Skeletal muscle tissue (tissue), 4 donors: ENCODE data around the gene HM13. TPM values are rescaled to one million over a fixed set of nuclear protein-coding genes. Genes with fewer than 3 reads are reported as not detected.
"Not testable (repeated sequence)": the region's sequence is repeated elsewhere in the genome, so short reads cannot be mapped to it uniquely, and the experiment has no call there.

Experiments
- H3K27ac ChIP-seq: one replicate; pipeline ENCODE4 v1.7.0; 2013; ENCODE audit warnings: mild to moderate bottlenecking, low read depth, low read length, inconsistent platforms
- H3K27me3 ChIP-seq, 3 donors: one replicate each; pipeline ENCODE4 v1.7.0; 2013; ENCODE audit warnings: low read length in 3 of 3; ENCODE audit not compliant: control insufficient read depth in 3 of 3, insufficient read depth in 3 of 3
- H3K36me3 ChIP-seq, 3 donors: one replicate each; pipeline ENCODE4 v1.7.0; 2013; ENCODE audit warnings: low read length in 3 of 3; ENCODE audit not compliant: control insufficient read depth in 3 of 3, insufficient read depth in 3 of 3
- H3K4me1 ChIP-seq, 3 donors: one replicate each; pipeline ENCODE4 v1.7.0; 2013; ENCODE audit warnings: low read length in 3 of 3, mild to moderate bottlenecking in 3 of 3; ENCODE audit not compliant: control insufficient read depth in 3 of 3, insufficient read depth in 3 of 3
- H3K4me3 ChIP-seq, 3 donors: one replicate each; pipeline ENCODE4 v1.7.0; 2013; ENCODE audit warnings: low read length in 3 of 3
- H3K9ac ChIP-seq, 3 donors: one replicate each; pipeline ENCODE4 v1.7.0; 2013; ENCODE audit warnings: low read length in 3 of 3, mild to moderate bottlenecking in 3 of 3, moderate library complexity in 2 of 3, low read depth in 1 of 3
- H3K9me3 ChIP-seq, 3 donors: one replicate each; pipeline ENCODE4 v1.7.0; 2013; ENCODE audit warnings: low read length in 3 of 3; ENCODE audit not compliant: control insufficient read depth in 3 of 3
- total RNA-seq: library from RNA; depleted of rRNA; stranded (reverse); fragments of >200 nt; gene quantifications from one replicate; pipeline ENCODE4 v1.2.3, GENCODE V29; 2014
- donor health status: Osteomylitis.

The HM13 gene
- total RNA-seq, 1 donor from 2014 or later, result 30.8 TPM

DNA sequence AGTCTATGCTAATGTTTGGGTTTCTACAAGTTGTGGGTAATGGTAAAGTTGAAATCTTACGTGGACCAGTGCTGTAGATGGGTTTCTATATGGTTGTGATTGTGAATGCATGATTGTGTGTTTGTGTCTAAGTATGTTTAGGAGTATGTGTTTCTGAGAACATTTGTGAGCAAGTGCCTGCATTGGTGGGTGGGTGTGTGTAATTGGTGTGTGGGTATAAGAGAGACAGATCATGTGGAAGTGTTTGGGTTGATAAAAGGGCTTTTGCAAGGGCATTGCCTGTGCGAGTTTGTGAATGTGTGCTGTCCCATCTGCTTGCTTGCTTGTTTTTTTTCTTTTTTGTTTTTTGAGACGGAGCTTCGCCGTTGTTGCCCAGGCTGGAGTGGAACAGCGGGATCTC is 65.0 kb downstream of the HM13 start:
- Histone ChIP-seq H3K27me3 (no peaks in the 10 kb centered on the region), H3K4me1 (no peaks in the 10 kb centered on the region), H3K9me3 (no peaks in the 10 kb centered on the region), H3K9ac (no peak overlapping the region), H3K27ac (no peak overlapping the region), H3K36me3 (no peaks in the 10 kb centered on the region), H3K4me3 (no peak overlapping the region)

DNA sequence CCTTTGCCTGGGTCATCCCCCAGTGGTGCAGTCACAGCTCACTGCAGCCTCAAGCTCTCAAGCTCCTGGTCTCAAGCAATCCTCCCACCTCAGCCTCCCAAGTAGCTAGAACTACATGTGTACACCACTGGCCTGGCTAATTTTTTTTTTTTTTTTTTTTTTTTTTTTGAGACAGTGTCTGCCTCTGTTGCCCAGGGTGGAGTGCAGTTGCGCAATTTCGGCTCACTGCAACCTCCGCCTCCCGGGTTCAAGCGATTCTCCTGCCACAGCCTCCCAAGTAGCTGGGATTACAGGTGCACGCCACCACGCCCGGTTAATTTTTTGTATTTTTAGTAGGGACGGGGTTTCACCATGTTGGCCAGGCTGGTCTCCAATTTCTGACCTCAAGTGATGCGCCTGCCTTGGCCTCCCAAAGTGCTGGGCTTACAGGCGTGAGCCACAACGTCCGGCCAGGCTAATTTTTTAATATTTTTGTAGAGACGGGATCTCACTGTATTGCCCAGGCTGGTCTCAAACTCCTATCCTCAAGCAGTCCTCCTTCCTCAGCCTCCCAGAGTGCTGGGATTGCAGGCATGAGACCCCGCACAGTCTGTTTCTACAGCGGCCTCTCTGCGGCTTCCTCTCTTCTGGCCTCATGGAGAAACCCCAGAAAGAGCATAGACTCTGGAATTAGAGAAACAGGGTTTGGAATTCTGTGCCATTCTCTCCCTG is 65.9 kb downstream of the HM13 start:
- H3K27me3 ChIP-seq, H3K9ac ChIP-seq, H3K4me1 ChIP-seq, H3K36me3 ChIP-seq, H3K4me3 ChIP-seq, H3K27ac ChIP-seq, H3K9me3 ChIP-seq: not testable (repeated sequence)

DNA sequence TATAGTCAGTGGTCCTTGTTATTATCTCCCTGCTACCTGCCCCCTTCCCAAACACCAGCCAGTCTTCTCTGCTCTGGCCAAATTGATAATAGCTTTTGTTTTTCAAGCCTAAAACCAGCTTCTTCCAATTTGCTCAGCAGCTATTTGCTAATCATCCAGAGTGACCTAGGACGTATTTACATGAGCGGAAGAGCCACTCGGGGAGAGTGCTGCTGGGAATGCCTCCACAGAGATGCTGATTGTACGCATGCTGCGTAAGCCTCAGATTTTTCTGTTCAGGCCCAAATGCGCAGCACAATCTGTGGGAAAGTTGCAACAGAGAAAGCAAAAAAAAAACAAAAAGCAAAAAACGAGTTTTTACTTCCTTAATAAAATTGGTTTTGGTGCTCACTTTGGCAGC is 66.5 kb downstream of the HM13 start:
- H3K27me3 ChIP-seq, result no peaks in the 10 kb centered on the region
- no peaks in the 10 kb centered on the region for H3K4me1 ChIP-seq
- H3K27ac ChIP-seq, result no peak overlapping the region
- H3K36me3 ChIP-seq, result no peaks in the 10 kb centered on the region
- no peak overlapping the region for H3K4me3 ChIP-seq
- no peak overlapping the region for H3K9ac ChIP-seq
- no peaks in the 10 kb centered on the region for H3K9me3 ChIP-seq

DNA sequence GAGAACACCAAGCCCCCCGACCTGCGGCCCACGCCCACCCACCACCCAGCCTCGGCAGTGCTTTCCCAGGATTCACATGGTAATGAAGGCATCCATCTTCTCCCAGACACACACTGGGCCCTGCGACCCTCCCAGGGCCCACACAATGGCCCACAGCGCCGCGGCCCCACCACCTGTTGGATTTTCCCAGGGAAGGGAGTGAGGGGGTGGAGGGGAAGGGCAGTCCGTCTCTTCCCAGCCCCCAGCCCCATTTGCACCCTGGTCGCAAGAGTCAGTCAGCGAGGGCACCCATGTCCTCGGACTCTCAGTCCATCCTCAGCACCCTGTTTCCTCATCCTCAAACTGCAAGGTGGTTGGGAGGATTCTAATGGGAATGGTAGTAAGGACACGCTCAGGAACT is 67.1 kb downstream of the HM13 start:
- Histone ChIP-seq H3K4me3 (no peak overlapping the region), H3K9me3 (no peaks in the 10 kb centered on the region), H3K27me3 (no peaks in the 10 kb centered on the region), H3K4me1 (no peaks in the 10 kb centered on the region), H3K36me3 (no peaks in the 10 kb centered on the region), H3K27ac (no peak overlapping the region), H3K9ac (no peak overlapping the region)

DNA sequence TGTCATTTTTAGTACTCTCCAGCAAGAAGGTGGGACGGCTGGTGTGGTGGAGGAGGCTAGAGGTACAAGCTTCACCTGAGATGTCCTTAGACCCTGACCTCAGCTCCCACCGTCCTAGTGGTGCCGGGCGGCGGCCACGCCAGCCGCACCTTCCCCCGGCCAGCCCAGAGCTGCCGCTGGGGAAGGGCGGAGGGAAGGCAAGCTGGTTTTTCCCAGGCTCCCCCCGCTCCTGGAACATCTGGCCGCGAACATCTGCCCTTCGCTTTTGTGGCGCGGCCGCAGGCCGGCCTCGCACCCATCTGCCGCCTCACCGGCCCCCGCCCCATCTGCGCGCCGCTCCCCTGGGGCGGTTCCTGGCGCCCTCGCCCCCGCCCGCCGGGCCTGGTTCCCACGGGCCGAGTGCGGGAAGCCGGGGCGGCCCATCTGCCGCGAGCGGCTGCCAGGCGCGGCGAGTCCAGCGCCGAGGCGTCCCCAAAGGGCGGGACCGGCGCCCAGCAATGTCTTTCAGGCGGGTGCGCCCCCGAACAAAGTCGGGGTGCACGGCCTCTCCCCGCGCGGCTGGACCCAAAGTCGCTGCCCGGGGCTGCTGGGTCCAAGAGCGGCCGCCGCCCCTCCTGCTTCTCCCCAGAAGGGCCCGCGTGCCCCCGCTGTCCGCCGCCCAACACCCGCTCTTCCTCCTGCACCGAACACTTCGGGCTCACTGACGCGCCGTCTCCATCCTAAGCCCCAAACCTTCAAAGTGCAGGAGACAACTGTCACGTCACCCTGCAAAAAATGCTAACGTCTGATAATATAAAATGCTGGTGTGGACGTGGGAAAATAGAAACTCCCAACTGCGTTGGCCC is 73.5 kb downstream of the HM13 start:
- Histone ChIP-seq H3K4me1 (peaks cover 6 to 8% (median 7%) of the 10 kb centered on the region in 3 donors), H3K9me3 (no peaks in the 10 kb centered on the region), H3K27me3 (no peaks in the 10 kb centered on the region), H3K4me3 (peak overlapping the region; percentile 56 to 71 (median 64)), H3K27ac (peak overlapping the region; percentile 54), H3K36me3 (no peaks in the 10 kb centered on the region), H3K9ac (peak overlapping the region; percentile 51 to 79 (median 65))

DNA sequence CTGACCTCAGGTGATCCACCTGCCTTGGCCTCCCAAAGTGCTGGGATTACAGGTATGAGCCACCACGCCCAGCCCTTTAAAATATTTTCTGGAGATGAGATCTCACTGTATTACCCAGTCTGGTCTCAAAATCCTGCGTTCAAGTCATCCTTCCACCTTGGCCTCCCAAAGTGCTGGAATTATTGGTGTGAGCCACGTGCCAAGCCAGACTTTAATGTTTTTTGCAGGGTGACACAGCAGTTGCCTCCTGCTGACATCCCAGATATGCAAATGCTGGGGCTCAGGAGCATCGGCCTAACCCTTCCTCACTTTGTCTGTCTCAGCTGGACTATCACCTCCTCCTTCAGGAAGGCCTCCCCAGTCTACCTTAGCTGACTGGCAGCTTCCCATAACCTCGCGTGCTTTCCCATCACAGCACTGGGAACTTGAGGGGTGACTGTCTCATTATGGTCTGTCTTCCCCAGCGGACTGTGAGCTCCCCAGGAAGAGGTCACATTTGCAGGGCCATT is 76.5 kb downstream of the HM13 start:
- no peaks in the 10 kb centered on the region for H3K36me3 ChIP-seq
- H3K9me3 ChIP-seq, result no peaks in the 10 kb centered on the region
- no peak overlapping the region for H3K27ac ChIP-seq
- no peak overlapping the region for H3K9ac ChIP-seq
- H3K4me3 ChIP-seq, result no peak overlapping the region
- H3K4me1 ChIP-seq, result peaks cover 9 to 16% (median 13%) of the 10 kb centered on the region in 3 donors
- no peaks in the 10 kb centered on the region for H3K27me3 ChIP-seq

DNA sequence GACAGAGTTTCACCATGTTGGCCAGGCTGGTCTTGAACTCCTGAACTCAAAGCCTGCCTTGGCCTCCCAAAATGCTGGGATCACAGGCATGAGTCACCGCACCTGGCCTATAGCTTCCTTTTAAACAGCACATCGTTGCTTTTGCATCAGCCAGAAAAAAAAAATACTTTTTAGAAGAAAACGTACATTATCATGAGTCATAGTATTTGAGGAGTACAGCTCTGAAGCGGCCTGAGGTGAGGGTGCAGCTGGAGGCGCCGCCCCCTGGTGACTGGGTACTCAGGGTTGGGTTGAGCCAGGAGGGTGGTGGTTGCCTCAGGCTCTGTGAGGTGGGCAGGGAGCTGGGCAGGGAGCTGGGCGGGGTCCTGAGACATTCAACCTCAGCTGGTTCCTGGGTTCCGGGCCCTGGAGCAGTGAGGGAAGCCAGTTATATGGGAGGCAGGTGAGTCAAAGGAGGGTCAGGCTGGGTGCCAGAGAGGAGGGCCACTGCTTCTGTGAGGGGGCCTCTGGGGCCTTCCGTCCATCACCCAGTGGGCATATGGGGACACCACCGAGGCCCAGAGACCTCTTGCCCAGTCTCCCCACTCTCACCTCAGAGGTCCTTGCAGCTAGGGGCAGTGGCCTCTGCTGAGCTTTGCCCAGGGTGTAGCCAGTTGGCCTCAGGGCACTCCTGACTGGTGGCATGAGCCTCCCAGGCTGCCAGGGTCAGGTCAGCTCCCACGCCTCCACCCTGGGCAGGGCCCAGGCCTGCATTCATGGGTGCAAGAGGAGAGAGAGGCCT is 79.2 kb downstream of the HM13 start:
- Histone ChIP-seq H3K36me3 (no peaks in the 10 kb centered on the region), H3K27me3 (no peaks in the 10 kb centered on the region), H3K9me3 (no peaks in the 10 kb centered on the region), H3K27ac (no peak overlapping the region), H3K4me3 (no peak overlapping the region), H3K9ac (no peak overlapping the region), H3K4me1 (peaks cover 4 to 10% (median 10%) of the 10 kb centered on the region in 3 donors)

DNA sequence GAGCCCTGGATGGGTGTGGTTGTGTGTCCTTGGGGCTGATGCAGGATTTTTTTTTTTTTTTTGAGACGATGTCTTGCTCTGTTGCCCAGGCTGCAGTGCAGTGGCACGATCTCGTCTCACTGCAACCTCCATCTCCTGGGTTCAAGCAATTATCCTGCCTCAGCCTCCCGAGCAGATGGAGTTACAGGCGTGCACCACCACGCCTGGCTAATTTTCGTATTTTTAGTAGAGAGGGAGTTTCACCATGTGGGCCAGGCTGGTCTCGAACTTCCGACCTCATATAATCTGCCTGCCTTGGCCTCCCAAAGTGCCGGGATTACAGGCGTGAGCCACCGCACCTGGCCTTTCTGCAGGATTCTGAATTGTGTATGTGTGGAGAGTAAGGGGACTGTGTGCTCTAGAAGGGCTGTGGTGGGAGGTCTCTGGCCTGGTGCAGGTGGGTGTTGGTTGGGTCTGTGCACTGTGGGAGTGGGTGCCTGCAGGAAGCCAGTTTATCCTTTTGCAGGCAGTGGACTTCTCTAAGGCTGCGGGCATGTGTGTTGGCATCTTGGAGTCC is 79.8 kb downstream of the HM13 start:
- Histone ChIP-seq H3K9ac (no peak overlapping the region), H3K9me3 (no peaks in the 10 kb centered on the region), H3K4me3 (no peak overlapping the region), H3K27ac (no peak overlapping the region), H3K36me3 (no peaks in the 10 kb centered on the region), H3K27me3 (no peaks in the 10 kb centered on the region), H3K4me1 (peaks cover 4 to 10% (median 10%) of the 10 kb centered on the region in 3 donors)

DNA sequence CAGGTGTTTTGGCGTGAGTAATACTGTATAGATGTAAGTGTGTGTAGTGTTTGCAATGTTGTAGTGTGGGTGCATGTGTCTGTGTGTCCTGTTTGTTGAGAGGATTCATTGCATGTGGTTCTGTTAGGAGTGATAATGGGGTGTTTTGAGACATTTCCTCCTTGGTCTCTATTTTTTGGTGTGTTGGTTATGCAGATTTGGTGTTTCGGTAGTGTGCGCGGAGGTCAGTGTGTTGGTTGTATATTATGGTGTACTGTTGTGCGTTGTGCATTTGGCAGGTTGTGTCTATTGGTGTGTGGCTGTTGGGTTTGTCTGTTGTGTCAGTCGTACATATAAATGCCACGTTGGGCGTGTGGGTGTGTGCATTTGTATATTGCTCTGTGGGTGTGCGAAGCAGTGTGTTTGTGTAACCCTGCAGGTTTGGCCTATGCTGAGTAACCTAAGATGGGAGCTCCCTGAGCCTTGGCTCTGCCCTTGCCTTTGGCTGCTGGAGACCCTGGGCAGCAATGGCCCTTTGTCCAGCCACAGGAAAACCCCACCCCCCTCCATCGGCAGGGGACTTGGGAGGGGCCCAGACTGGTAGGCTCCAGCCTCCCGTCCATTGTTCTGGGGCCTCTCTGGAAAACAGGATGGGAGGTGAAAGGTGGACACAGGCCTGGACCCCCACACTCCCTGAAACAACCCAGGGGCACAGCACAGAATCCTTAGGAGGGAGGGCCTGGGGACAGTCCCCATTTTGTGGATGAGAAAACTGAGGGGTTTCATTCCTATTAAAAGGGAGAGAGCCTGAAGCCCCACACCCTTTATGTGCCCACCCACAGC is 80.5 kb downstream of the HM13 start:
- no peaks in the 10 kb centered on the region for H3K36me3 ChIP-seq
- H3K9me3 ChIP-seq, result no peaks in the 10 kb centered on the region
- H3K27ac ChIP-seq, result peak overlapping the region; percentile 51
- H3K4me1 ChIP-seq, result peaks cover 4 to 10% (median 10%) of the 10 kb centered on the region in 3 donors
- H3K4me3 ChIP-seq, result no peak overlapping the region
- no peak overlapping the region for H3K9ac ChIP-seq
- H3K27me3 ChIP-seq, result no peaks in the 10 kb centered on the region
